A673 (cell line): ENCODE data around the gene ANKRD27.

Experiments
- CTCF ChIP-seq: fragments of 300-800, 200-600 bp; sonication (generic); conservative IDR thresholded peaks from 2 replicates; pipeline ENCODE4 v1.5.1; 2017; ENCODE audit warnings: low read depth, mild to moderate bottlenecking, antibody characterized with exemption, low read length, moderate library complexity, mixed read lengths
- EZH2 ChIP-seq: fragments of 200-600 bp; sonication (generic); IDR thresholded peaks from 2 replicates; pipeline ENCODE4 v1.6.1; 2017; ENCODE audit warnings: borderline replicate concordance, low read depth, mild to moderate bottlenecking, mixed read lengths, antibody characterized with exemption, low read length; ENCODE audit not compliant: poor library complexity, severe bottlenecking

- no peak for TF ChIP-seq CTCF
- no peak for TF ChIP-seq EZH2
These were observed at the start of gene ANKRD27 for GRCh38 chr19:32674931-32675719.
